A673 (cell line): Measurements from ENCODE around the gene BICD1. TPM values are rescaled to one million over a fixed set of nuclear protein-coding genes. Genes with fewer than 3 reads are reported as not detected.

ENCODE experiments used
- BruUV-seq: library from RNA; stranded (reverse); fragments of 400-500 nt; replicated peaks from 2 replicates; lab custom pipeline; 2021; lab: Mats Ljungman, UMichigan
- CTCF ChIA-PET: fragments of 300-600 bp; sonication (Branson Sonifier 250); formaldehyde crosslinking; loops from one replicate; lab custom pipeline; 2022; ENCODE audit warnings: antibody characterized with exemption; lab: Charles Lee
- POLR2A ChIA-PET: fragments of 300-600 bp; sonication (Branson Sonifier 250); formaldehyde crosslinking; loops from one replicate; lab custom pipeline; 2022; ENCODE audit warnings: antibody characterized with exemption; ENCODE audit not compliant: low non-redundant PET; lab: Charles Lee
- DNase-seq: peaks from one replicate; pipeline ENCODE4 v3.0.0-alpha.2; 2015; ENCODE audit warnings: low spot score
- H3K27ac ChIP-seq: fragments of 200-600 bp; sonication (generic); 2 replicates; pipeline ENCODE4 v1.5.1; 2016; ENCODE audit warnings: mixed run types, low read depth, mild to moderate bottlenecking, mixed read lengths, antibody characterized with exemption, low read length; ENCODE audit not compliant: poor library complexity, severe bottlenecking
- H3K27me3 ChIP-seq: fragments of 200-600 bp; sonication (generic); replicated peaks from 2 replicates; pipeline ENCODE4 v1.6.1; 2017; ENCODE audit warnings: mixed run types, low read depth, mild to moderate bottlenecking, mixed read lengths, antibody characterized with exemption, low read length; ENCODE audit not compliant: insufficient read depth, poor library complexity
- H3K36me3 ChIP-seq: fragments of 200-600 bp; sonication (generic); 2 replicates; pipeline ENCODE4 v1.6.1; 2016; ENCODE audit warnings: mixed run types, mild to moderate bottlenecking, mixed read lengths, antibody characterized with exemption, low read length; ENCODE audit not compliant: insufficient read depth, poor library complexity, severe bottlenecking
- H3K4me1 ChIP-seq: fragments of 200-600 bp; sonication (generic); 2 replicates; pipeline ENCODE4 v1.6.1; 2017; ENCODE audit warnings: mixed run types, mild to moderate bottlenecking, mixed read lengths, antibody characterized with exemption, low read length; ENCODE audit not compliant: insufficient read depth, poor library complexity, severe bottlenecking
- H3K4me3 ChIP-seq: fragments of 200-600 bp; sonication (generic); 2 replicates; pipeline ENCODE4 v1.5.1; 2016; ENCODE audit warnings: low read depth, mixed run types, mild to moderate bottlenecking, mixed read lengths, low read length; ENCODE audit not compliant: poor library complexity, severe bottlenecking
- H3K9me3 ChIP-seq: fragments of 200-600 bp; sonication (generic); 2 replicates; pipeline ENCODE4 v1.6.1; 2016; ENCODE audit warnings: mixed run types, low read depth, mild to moderate bottlenecking, mixed read lengths, antibody characterized with exemption, low read length; ENCODE audit not compliant: poor library complexity, severe bottlenecking
- EZH2 ChIP-seq: fragments of 200-600 bp; sonication (generic); IDR thresholded peaks from 2 replicates; pipeline ENCODE4 v1.6.1; 2017; ENCODE audit warnings: borderline replicate concordance, low read depth, mild to moderate bottlenecking, mixed read lengths, antibody characterized with exemption, low read length; ENCODE audit not compliant: poor library complexity, severe bottlenecking
- intact Hi-C: fragments of 100-400 bp; cut with micrococcal nuclease; formaldehyde crosslinking; loops from one replicate; pipeline ENCODE4 v1.10.0; 2022; ENCODE audit not compliant: unreplicated experiment
- total RNA-seq: library from RNA; stranded (reverse); gene quantifications from 2 replicates; pipeline ENCODE4 v1.2.3, GENCODE V29; 2021
- TF ChIP-seq, protein P1 (sequence below): fragments of 300-800, 200-600 bp; sonication (generic); conservative IDR thresholded peaks from 2 replicates; pipeline ENCODE4 v1.5.1; 2017; ENCODE audit warnings: low read depth, mild to moderate bottlenecking, antibody characterized with exemption, low read length, moderate library complexity, mixed read lengths

The BICD1 gene
- total RNA-seq, 1 experiment from 2014 or later = 50.2 TPM

DNA sequence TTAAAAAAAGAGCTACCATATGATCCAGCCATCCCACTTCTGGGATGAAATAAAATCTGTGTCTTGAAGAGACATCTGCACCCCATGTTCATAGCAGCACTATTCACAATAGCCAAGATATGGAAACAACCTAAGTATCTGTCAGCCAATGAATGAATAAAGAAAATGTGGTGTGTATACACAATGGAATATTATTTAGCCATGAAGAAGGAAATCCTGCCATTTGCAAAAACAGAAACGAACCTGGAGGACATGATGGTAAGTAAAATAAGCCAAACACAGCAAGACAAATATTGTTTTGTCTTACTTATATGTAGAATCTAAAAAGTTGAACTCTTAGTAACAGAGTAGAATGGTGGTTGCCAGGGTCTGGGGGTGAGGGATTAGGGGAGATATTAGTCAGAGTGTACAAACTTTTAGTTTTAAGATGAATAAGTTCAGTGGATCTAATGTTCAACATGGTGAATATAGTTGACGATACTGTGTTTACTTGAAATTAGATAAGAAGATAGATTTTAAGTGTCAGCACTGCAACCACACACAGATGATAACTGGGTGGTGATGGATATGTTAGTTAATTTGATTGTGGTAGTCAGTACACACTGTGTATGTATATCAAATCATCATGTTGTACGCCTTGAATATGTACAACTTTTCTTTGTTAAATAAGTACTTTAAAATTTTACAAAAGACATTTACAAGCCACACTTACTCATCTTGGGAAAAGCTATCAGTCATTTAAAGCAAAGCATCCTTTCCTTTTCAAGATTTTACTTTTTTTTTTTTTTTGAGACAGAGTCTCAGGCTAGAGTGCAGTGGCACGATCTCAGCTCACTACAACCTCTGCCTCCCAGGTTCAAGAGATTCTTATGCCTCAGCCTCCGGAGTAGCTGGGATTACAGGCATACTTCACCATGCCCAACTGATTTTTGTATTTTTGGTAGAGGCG is 89.9 kb downstream of the BICD1 start:
- no peaks in the 10 kb centered on the region for H3K4me1 ChIP-seq
- no peak overlapping the region for H3K27ac ChIP-seq
- ChIA-PET CTCF (no interaction called here), POLR2A (no interaction called here)
- no TSS peak for BruUV-seq
- no peaks in the 10 kb centered on the region for H3K27me3 ChIP-seq
- no peaks in the 10 kb centered on the region for H3K36me3 ChIP-seq
- TF ChIP-seq EZH2 = no peak
- TF ChIP-seq, protein P1, sequence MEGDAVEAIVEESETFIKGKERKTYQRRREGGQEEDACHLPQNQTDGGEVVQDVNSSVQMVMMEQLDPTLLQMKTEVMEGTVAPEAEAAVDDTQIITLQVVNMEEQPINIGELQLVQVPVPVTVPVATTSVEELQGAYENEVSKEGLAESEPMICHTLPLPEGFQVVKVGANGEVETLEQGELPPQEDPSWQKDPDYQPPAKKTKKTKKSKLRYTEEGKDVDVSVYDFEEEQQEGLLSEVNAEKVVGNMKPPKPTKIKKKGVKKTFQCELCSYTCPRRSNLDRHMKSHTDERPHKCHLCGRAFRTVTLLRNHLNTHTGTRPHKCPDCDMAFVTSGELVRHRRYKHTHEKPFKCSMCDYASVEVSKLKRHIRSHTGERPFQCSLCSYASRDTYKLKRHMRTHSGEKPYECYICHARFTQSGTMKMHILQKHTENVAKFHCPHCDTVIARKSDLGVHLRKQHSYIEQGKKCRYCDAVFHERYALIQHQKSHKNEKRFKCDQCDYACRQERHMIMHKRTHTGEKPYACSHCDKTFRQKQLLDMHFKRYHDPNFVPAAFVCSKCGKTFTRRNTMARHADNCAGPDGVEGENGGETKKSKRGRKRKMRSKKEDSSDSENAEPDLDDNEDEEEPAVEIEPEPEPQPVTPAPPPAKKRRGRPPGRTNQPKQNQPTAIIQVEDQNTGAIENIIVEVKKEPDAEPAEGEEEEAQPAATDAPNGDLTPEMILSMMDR = no peak
- intact Hi-C loops = no loop called here
- H3K9me3 ChIP-seq = peaks cover 14% of the 10 kb centered on the region
- DNase-seq = no peak
- no peak overlapping the region for H3K4me3 ChIP-seq

DNA sequence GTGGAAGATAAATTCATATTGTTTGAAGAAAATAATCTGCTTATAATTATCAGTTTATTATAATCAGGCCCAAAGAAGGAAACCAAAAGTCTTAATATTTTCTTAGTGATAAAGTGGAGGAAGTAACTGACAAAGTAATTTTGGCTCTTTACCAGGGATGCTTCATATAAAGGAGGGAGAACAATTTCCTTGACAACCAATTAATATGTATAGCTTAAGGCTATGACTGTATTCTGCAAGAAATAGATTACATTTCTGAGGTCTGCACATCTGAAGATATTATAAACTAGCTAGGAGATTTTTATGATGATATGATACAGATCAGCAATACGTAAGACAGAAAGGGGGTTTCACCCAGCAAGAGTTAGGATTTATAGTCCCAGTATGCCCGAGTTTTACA is 90.8 kb downstream of the BICD1 start:
- Histone ChIP-seq H3K27me3 (no peaks in the 10 kb centered on the region), H3K9me3 (peaks cover 14% of the 10 kb centered on the region), H3K4me1 (no peaks in the 10 kb centered on the region), H3K4me3 (no peak overlapping the region), H3K27ac (no peak overlapping the region), H3K36me3 (no peaks in the 10 kb centered on the region)
- no TSS peak for BruUV-seq
- intact Hi-C loops = no loop called here
- TF ChIP-seq, protein P1 = no peak
- no peak for TF ChIP-seq EZH2
- CTCF ChIA-PET = no interaction called here
- no peak for DNase-seq
- POLR2A ChIA-PET = no interaction called here

DNA sequence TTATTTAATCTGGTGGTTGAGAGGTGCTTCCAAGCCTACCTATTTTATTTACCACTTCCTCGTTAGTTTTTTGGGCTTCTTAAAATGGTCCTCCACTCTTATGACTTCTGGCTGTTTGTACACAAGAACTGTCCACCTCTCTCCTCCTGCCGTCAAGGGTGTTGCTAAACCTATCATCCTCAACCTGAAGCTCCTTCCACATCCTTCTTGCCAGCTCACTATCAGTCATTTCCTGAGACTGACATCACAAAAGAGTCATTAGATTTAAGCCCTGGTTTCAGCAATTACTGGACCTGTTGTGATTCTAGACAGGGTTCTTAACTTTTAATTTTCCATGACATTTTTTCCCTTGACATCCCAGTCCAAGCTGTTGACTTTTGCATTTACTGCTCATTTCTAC is 91.9 kb downstream of the BICD1 start:
- DNase-seq = no peak
- Histone ChIP-seq H3K36me3 (no peaks in the 10 kb centered on the region), H3K27me3 (no peaks in the 10 kb centered on the region), H3K27ac (no peak overlapping the region), H3K4me1 (no peaks in the 10 kb centered on the region), H3K9me3 (peaks cover 14% of the 10 kb centered on the region), H3K4me3 (no peak overlapping the region)
- POLR2A ChIA-PET = no interaction called here
- TF ChIP-seq EZH2 = no peak
- TF ChIP-seq, protein P1 = no peak
- CTCF ChIA-PET = no interaction called here
- intact Hi-C loops = no loop called here
- BruUV-seq = no TSS peak
